GM06990 (cell line): ENCODE results near the gene GOLGA8O.
"Not testable (repeated sequence)": the region's sequence is repeated elsewhere in the genome, so short reads cannot be mapped to it uniquely, and the experiment has no call there.

ENCODE experiments used
- DNase-seq: peaks from one replicate; pipeline ENCODE4 v3.0.0-alpha.2; 2011; ENCODE audit not compliant: insufficient read length; ENCODE audit errors: extremely low read depth
- H3K27me3 ChIP-seq: replicated peaks from 2 replicates; pipeline ENCODE4 v1.6.0; 2011; ENCODE audit warnings: low read length; ENCODE audit not compliant: control insufficient read depth, insufficient read depth
- H3K36me3 ChIP-seq: 2 replicates; pipeline ENCODE4 v1.5.1; 2011; ENCODE audit warnings: low read length; ENCODE audit not compliant: control insufficient read depth, insufficient read depth
- H3K4me3 ChIP-seq: replicated peaks from 2 replicates; pipeline ENCODE4 v1.5.1; 2011; ENCODE audit warnings: low read depth, mild to moderate bottlenecking, control low read depth, low read length

Gene GOLGA8O

GRCh38 chr15:32403192-32403591 lies 52.2 kb downstream of the GOLGA8O start, which contains the start of gene GOLGA8K:
Gene GOLGA8K (minus strand): TSS chr15:32403292. CDS start chr15:32403194, 98 bp downstream.
- H3K4me3 ChIP-seq, DNase-seq, H3K27me3 ChIP-seq, H3K36me3 ChIP-seq: not testable (repeated sequence)

DNA sequence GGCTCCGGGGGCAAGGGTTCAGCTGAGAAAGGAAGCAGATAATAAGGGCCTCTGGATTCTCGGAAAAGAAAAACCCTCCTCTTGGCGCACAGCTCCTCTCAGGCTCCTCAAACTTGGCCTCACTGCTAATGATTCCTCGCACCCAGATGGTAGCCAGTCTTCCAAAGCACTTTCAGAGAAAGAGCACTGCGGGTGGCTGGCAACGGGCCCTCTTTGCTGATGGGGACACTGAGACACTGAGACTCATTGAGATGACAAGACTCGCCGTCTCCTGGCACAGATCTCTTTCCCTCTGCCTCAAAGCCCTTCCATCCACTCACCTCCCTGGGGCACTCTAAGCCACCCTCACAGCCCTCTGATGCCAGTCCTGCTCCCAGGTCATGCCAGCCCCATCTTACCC lies 58.9 kb downstream of the GOLGA8O start:
- not testable (repeated sequence) for H3K4me3 ChIP-seq, H3K36me3 ChIP-seq, DNase-seq, H3K27me3 ChIP-seq
